Suppressor macrophage treated with lipopolysaccharide for 1 hour (primary cell): Measurements from ENCODE around the gene MED15.
"Not testable (repeated sequence)": the region's sequence is repeated elsewhere in the genome, so short reads cannot be mapped to it uniquely, and the experiment has no call there.

Source experiments
- DNase-seq, 3 donors: peaks; one replicate each; pipeline ENCODE4 v3.0.0-alpha.2; 2020 to 2022

MED15 gene, protein sequence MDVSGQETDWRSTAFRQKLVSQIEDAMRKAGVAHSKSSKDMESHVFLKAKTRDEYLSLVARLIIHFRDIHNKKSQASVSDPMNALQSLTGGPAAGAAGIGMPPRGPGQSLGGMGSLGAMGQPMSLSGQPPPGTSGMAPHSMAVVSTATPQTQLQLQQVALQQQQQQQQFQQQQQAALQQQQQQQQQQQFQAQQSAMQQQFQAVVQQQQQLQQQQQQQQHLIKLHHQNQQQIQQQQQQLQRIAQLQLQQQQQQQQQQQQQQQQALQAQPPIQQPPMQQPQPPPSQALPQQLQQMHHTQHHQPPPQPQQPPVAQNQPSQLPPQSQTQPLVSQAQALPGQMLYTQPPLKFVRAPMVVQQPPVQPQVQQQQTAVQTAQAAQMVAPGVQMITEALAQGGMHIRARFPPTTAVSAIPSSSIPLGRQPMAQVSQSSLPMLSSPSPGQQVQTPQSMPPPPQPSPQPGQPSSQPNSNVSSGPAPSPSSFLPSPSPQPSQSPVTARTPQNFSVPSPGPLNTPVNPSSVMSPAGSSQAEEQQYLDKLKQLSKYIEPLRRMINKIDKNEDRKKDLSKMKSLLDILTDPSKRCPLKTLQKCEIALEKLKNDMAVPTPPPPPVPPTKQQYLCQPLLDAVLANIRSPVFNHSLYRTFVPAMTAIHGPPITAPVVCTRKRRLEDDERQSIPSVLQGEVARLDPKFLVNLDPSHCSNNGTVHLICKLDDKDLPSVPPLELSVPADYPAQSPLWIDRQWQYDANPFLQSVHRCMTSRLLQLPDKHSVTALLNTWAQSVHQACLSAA

DNA sequence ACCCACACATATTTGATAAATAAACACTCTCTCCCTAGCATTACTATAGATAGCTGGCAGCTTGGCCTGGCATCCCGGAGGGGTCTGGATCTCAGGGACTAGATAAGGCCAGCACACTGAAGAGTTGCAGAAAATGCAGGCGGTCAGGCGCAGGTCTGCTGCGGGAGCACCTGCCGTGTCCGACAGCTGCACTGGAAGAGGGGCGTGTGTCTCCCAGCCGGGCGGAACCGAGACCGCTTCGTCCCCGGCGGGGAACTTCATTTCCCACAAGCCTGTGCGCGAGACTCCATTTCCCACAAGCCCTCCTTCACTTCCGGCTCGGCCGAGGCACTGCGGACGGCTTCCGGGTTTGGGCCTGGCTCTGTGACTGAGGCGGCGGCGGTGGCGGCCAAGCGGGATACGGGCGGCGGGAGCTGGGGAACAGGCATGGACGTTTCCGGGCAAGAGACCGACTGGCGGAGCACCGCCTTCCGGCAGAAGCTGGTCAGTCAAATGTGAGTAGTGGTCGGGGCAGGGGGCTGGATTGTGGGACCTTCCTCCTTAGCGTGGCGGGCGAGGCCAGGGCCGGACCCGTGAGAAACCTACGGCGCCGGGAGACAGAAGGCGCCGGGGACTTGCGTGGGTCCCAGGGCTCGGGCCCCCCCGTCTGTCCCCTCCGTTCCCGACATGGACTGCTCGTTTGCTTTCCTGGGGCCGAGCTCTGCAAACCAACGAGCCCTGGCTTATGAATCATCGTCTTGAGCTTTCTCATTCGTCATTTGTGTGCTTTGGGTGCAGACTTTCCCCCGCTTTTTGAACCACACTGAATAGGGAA lies at the start of gene MED15:
Gene MED15 (plus strand): TSS at position 358 of the 814 bp plus-strand sequence. CDS start 69 bp downstream, at position 427.
- DNase-seq: peak; percentile 95

DNA sequence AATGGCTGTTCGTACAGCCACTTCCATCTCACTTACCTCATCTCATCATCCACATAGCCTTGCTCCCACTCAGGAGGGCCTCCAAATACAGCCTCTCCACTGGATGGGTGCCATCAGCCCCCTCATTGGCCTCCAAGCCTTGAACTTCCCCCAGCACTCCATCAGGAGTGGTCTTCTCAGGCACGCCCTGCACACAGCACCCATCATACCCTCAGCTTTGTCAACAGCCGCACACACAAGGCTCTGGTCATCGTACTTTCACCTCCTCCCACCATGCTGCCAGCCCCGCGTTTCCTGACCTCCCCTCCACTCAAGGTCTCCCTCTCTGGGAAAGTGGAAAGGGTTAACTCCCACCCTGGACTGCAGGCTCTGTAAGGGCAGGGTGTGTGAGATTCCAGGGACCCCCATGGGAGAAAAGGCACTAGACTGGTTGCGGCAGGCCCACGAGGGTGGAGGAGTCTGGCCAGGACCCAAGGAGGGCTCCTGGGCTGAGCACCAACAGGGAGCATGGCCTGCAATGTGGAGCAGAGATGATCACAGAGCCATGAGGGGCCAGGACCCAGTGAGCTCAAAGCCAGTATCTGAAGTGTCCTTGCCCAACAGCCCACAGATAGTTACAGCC lies 48.8 kb upstream of the MED15 start:
- no peak for DNase-seq

DNA sequence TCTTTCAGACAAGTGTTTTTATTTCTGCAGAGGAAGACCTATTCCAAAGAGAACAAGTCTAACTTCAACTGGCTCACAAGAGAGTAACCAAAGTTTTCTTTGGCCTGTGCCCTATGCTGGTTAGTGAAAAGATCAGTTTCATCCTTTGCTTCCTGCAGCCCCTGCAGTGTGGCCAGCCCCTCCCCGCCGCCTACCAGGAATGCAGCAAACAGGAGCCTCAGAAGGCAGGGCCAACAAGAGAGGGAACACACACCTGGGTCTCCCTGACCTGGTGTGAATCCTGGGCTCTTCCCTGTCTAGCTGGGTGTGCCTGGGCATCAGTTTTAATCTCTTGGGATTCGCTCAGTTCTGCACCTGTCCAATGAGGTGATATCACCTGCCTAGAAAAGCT lies 48.3 kb upstream of the MED15 start:
- no peak for DNase-seq

DNA sequence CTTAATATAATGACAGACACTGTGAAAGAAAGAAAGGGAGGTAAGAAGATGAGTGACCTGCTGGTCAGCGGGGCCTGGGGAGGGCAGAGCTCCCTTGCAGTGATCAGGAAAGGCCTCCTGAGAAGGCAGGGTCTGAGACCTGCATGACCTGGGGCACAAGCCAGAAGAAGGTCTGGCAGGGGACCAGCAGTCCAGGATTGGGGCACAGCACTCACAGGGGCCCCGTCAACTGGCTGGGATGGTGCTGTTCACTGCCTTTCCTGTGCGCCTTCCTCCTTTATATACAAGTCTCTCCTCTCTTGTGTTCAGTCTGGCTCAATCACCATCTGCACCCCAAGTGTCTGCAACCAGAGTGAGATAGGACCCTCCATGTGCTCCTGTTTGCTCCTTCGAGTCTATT lies 47.5 kb upstream of the MED15 start:
- DNase-seq: no peak

DNA sequence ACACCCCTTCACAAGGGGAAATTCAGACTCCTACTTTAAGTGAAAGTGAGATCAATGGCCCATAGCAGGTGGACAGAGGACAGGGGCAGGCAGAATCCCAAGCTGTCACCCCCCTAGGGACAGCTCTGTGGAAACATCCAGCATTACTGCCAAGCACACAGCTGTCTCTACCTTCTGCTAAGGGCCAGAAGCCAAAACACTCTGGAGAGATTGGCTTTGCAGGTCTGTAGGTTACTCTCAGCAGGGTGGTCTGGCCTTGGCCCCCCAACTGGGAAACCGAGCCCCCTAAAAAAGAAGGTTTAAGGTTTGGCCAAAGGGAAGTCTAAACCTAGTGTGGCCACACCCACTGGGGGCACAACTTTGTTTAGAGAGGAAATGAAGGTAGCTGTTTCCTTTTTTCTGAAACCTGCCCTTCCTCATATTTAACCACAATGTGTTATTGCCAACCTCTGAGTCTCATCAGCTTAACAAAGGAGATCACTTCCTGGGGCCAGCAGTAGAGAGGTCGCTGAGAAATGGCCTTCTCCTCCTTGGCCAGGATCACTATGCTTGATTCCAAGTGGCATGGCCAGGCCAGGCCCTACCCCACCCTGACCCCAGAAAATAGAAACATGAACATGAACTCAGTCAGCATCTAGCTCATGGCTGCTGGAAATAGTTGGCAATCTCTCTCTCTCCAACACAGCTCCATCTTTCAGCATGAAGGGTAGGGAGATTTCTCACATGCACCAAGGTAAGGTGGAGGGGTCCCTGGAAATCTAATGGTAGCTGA lies 43.9 kb upstream of the MED15 start:
- DNase-seq: peak in 2 of 3 donors; percentile 16 to 22

DNA sequence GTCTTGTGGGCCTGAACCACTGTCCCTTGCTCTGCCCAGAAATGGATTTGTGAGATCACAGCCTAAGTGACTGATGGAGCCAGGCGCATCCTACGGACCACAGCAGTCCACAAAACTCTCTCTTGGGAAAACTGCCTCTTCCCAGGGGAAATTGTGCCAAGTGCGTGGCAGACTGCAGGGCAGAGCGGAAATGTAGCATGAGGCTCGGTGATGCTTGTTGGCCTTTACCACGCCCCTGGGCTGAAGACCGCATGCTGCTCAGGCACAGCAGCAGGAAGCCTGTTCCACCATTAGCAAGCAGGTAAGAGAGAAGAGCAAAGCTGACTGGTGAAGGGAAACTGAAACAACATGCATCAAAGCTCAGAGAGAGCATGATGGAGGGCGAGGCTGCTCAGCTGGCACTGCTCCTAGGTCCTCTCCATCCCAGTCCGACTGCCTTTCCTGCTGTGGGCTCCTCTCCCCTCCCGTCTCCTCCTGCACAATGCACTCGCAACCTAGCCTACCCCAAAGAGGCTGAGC lies 43.3 kb upstream of the MED15 start:
- DNase-seq: no peak

DNA sequence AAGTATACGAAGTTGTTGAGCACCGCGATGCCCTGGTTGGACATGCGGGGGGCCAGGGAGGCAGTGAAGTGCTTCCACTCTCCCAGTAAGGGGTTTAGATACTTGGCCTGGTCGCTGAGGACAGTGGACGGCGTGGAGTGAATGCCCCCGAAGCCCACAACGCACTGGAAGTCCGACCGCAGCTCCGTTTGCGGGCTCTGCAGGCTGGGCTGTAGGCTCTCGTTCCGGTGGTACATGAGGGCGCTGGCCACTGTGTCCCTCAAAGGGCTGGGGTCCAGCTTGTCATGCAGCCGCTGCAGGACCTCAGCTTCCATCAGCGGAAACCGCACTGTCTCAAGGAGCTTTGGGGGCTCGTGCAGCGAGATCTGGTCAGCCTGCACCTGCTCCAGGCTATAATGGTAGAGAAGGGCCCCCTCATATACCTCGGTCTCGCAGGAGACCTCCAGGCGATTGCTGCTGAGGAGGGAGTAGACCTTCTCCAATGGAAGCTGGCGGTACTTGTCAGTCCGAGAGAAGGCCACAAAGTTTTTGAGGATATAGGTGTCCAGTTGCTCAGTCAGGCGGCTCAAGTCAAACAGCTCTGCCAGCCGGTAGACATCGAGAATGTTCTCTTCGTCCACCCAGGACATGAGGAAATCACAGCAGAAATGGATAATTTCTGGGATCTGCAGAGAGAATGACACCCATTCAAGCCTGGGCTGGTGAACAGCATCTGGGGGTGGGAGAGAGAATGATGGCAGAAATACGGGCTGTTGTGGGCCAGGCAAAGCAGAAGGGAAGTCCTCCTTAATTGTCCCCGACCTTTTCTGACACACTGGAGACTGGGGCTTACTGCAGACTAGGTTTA lies 42.3 kb upstream of the MED15 start:
- DNase-seq: no peak

DNA sequence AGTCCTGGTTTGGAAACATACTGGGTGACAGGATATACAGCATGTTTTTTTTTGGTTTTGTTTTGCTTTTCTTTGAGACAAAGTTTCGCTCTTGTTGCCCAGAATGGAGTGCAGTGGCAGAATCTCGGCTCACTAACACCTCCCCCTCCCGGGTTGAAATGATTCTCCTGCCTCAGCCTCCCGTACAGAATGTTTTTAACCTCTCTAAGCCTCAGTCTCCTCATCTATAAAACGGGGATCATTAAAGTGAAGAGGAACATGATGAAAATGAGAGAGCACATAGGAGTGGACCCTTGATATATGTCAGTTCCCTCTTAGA lies 41.7 kb upstream of the MED15 start:
- DNase-seq: no peak

DNA sequence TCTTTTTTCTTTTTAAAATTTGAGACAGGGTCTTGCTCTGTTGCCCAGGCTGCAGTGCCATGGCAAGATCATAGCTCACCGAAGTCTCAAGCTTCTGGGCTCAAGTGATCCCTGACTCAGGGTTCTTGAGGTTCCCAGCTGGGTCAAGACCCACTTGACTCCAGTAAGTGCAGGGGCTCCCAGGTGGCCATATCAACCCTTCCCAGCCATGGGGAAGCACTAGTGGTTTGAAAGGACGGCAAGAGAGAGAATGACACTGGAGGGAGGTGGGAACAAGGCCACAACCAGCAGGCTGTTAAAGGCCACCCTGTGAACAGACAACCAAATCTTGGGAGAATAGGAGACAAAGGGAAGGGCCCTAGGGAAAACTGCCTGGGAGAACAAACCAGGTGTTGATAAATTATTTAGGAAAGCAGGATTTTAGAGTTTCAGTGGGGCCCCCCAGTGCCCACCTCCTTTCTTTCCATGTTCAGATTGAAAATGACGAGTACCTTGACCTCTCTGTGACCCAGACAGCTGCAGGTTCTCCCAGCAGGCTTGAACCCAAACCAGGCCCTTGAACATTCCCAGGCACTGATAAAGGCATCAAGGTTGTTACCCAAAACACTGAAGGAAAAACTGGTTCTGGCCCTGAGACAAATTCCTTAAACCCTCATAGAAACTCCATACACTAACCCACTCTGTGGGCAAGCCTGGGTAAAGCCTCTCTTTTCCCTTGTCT lies 40.6 kb upstream of the MED15 start:
- DNase-seq: no peak

DNA sequence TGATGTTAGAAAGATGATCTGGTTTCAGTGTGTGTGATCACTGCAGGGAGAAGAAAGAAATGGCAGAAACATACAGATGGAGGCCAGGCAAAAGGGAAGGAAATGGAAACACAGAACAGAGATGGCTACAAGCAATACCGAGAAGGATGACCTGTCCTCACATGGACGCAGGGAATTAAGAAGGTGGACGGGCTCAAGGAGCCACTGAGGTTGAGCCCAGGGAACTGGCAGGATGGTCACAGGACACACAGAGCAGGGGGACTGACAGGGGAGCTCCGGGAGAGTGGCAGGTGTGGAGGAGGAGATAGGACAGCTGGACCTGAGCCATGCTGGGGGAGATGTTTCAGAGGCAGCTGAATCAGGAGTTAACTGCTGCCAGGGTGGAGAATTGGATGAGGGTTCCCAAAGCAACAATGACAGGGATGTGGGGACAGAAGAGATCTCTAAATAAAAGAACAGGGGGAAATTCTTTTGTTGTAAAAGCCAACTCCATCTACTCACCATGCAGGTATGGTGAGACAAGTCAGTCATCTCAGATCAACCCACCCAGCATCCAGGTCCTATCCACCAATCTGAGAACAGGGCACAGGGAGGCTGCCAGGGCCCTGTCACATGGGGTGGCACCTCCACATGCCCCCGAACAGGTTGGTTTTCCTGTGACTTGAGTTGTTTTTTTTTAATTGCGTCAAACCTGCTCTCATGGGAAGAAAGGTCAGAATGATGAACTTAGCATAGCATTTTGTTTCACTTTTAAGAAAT lies 38.1 kb upstream of the MED15 start:
- DNase-seq: no peak

DNA sequence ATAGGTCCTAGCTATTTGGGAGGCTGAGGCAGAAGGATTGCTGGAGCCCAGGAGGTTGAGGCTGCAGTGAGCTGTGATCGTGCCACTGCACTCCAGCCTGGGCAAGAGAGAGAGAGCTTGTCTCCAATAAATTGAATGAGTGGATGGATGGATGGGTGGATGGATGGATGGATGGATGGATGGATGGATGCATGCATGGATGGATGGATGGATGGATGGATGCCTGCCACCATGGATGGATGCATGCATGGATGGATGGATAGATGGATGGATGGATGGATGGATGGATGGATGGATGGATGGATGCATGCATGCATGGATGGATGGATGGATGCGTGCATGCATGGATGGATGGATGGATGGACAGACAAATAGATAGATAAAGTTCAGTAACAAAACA lies 36.9 kb upstream of the MED15 start:
- DNase-seq: not testable (repeated sequence)

DNA sequence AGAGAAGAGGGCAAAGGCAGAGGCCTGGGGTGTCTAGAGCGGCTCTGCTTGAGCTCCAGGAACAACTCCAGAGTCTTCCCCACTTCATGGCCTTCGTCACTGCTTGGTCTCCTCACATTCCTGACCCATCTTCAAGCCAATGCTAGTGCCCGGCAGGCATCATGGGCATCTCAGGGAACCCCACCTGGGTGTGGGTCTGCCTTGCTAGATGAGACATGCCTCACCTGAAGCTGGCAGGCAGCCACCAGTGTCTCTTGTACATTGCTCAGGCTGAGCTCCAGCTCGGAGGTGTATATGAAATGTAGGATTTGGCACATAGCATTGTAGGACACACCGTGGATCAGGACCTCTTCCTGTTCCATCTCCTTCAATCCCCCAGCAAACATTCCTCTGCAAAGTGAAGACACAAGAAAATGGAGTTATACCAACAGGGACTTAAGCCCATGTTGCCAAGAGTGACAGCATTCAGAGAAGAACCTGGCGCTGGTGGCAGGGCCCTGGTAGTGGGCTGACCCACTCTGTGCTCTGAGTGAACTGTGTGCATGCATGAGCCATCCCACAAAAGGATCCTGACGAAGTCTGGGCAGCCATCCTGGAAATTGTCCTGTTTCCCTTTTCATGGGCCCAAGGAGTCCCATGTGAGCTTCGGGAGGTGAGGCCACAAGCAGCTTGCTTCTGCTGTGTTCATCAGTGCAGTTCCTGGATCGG lies 36.1 kb upstream of the MED15 start:
- DNase-seq: no peak

DNA sequence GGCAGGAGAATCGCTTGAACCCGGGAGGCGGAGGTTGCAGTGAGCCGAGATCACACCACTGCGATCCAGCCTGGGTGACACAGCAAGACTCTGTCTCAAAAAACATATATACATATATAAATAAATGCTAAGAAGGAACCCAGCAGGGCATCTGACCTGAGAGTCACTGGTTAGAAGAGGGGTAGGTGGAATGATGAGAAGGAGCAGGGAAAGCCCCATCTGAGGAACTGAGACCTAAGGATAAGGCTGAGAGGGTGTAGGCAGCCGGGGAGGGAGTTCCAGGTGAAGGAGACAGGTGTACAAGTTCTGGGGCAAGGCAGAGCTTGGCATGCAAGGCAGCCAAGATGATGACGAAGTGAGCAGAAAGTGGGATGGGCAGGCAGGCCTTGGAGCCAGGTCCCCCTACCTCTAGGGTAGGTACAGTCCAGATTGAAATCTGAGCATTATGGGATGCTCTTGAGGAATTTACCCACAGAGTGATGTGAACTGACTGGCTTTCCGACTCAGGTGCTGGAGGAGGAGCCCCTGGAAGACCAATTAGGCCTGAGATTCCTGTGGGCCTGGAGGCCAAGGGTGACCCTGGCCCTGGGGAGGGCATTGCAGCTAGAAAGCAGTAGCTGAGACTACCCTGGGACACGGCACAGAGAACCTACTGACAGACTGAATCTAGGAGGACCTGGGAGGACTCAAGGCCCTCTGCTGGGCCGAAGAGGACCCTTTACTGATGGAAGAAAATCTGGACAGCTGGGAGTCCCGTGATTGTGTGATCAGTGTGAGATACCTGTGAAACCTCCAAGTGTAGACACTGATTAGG lies 34.6 kb upstream of the MED15 start:
- no peak for DNase-seq

DNA sequence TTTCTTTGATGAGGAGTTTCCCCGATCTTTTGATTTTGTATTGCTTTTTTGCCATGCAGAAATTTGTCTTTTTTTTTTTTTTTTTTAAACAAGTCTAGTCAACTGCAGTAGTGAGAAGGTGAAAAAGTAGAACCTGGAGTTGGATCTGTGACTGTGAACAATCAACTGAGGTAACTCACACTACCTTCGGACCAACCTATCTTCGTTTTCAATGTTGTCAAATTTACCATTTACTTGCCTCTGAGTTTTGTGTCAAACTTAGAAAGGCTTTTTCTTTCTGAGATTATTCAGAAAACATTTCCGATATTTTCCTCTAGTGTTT lies 32.3 kb upstream of the MED15 start:
- DNase-seq: no peak

DNA sequence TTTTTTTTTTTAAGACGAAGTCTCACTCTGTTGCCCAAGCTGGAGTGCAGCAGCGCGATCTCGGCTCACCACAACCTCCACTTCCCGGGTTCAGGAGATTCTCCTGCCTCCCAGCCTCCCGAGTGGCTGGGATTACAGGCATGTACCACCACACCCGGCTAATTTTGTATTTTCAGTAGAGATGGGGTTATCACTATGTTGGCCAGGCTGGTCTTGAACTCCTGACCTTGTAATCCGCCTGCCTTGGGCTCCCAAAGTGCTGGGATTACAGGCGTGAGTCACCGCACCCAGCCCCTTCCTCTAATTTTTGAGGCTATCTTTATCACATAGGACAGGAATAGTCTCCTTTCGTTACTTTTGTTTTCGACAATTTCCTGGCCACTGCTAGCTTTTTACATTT lies 31.8 kb upstream of the MED15 start:
- DNase-seq: not testable (repeated sequence)

DNA sequence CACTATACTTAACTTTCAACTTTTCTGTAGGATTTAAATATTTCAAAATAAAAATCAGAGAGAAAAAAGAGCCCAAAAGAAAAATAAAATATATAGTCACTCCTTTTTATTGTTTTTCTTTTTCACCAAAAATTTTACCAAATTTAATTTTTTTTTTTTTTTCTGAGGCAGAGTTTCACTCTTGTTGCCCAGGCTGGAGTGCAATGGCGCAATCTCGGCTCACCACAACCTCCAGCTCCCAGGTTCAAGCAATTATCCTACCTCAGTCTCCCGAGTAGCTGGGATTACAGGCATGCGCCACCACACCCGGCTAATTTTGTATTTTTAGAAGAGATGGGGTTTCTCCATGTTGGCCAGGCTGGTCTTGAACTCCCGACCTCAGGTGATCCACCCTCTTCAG lies 29.4 kb upstream of the MED15 start:
- DNase-seq: not testable (repeated sequence)

DNA sequence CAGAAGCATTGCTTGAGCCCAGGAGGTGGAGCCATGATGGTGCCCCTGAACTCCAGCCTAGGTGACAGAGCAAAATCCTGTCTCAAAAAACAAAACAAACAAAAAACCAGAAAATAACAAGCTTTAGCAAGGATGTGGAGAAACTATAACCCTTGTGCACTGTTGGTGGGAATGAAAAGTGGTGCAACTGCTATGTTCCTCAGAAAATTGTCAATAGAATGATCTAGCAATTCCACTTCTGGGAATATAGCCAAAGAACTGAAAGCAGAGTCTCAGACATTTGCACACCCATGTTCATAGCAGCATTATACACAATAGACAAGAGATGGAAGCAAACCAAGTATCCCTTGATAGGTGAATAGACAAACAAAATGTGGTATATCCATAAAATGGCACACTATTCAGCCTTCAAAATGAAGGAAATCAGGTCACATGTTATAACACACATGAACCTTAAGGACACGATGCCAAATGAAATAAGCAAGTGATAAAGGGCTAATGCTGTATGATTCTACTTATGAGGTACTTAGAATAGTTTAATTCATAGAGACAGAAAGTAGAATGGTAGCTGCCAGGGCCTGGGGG lies 27.7 kb upstream of the MED15 start:
- DNase-seq: no peak

DNA sequence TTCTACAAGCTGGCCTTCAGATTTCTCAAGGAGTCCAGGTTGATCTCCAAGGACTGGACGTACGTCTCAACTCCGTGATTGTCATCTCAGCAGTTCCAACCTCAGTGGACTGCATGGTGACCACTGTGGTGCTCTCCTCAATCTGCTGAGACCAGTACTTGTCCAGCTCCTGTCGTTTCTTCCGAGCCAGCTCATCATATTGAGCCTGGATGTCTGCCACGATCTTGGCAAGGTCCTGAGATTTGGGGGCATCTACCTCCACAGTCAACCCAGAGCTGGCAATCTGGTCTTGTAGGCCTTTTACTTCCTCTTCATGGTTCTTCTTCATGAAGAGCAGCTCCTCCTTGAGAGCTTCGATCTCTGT lies 24.3 kb upstream of the MED15 start:
- DNase-seq: not testable (repeated sequence)
